Measurements from ENCODE around the gene SCAPER.
"Not testable (repeated sequence)": the region's sequence is repeated elsewhere in the genome, so short reads cannot be mapped to it uniquely, and the experiment has no call there.

Gene SCAPER

GRCh38 chr15:76931397-76932134, 26.4 kb upstream of the SCAPER start, which contains the start of gene RCN2:
RCN2 (plus strand) TSS chr15:76931749; CDS start chr15:76931842, 93 bp downstream.
- DNase-seq (peak; percentile 89 to 92 (median 89)), ATAC-seq (replicated peaks) (peak; percentile 97)
- H3K4me3 Mint-ChIP-seq = peak within 1 kb of the TSS; percentile 83 to 84
- no peaks in the 10 kb centered on the region for H3K27me3 Mint-ChIP-seq
- H3K27ac Mint-ChIP-seq = peak within 1 kb of the TSS; percentile 84 to 85
- peaks cover 11% of the 10 kb centered on the region for H3K36me3 Mint-ChIP-seq (ENCODE audit: insufficient read depth)
- H3K4me1 Mint-ChIP-seq (ENCODE audit: low read depth in 2 of 2) = peaks cover 13 to 23% of the 10 kb centered on the region in 2 donors
- no peaks in the 10 kb centered on the region for H3K9me3 Mint-ChIP-seq

GRCh38 chr15:76930831-76931396, 25.8 kb upstream of the SCAPER start:
- ATAC-seq (replicated peaks) (no peak), DNase-seq (no peak)
- no peaks in the 10 kb centered on the region for H3K9me3 Mint-ChIP-seq
- H3K27ac Mint-ChIP-seq = peak overlapping the region; percentile 84 to 85
- H3K36me3 Mint-ChIP-seq (ENCODE audit: insufficient read depth) = peaks cover 11% of the 10 kb centered on the region
- H3K4me1 Mint-ChIP-seq (ENCODE audit: low read depth in 2 of 2) = peaks cover 13 to 23% of the 10 kb centered on the region in 2 donors
- H3K4me3 Mint-ChIP-seq = peak overlapping the region; percentile 83 to 84
- peaks cover 0 to 6% of the 10 kb centered on the region in 2 donors for H3K27me3 Mint-ChIP-seq

DNA sequence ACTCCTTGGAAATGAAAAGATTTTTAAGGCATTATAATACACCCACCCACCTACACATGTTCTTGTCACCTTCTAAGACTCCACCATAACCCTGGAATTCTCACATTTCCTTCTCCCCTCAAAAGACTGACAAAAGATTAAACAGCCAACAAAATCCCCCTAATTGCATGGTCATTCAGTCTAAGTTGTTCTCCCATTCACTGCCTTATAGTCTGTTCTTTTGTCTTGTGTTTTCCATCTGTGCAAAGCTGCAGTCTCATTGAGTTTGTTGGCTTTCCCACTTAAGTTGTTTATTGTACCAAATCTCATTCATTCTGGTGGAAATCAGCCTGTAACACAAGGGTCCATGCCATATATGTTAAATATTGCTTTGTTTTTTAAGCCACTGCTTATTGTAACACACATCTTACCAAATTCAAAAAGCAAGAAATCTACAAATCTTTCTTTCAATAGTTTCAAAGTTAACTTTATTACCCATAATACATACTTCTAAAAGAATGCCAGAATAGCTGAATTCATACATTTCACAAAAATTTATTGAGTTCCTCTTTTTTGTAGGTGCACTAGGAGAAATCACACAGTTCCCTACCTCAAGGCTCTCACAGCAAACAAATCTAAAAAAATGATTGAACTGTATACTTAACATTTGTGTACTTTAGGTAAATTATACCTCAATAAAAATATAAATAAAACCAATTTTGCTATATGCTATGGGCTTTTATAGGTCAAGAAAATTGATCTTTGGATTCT, 24.0 kb upstream of the SCAPER start:
- Mint-ChIP-seq H3K4me1 (ENCODE audit: low read depth in 2 of 2) (peaks cover 8 to 16% of the 10 kb centered on the region in 2 donors), H3K4me3 (no peak overlapping the region), H3K27ac (no peak overlapping the region), H3K9me3 (no peaks in the 10 kb centered on the region), H3K36me3 (ENCODE audit: insufficient read depth) (peaks cover 3% of the 10 kb centered on the region), H3K27me3 (peaks cover 0 to 9% of the 10 kb centered on the region in 2 donors)
- DNase-seq (no peak), ATAC-seq (replicated peaks) (no peak)

GRCh38 chr15:76928201-76928600, 23.1 kb upstream of the SCAPER start:
- peaks cover 3% of the 10 kb centered on the region for H3K36me3 Mint-ChIP-seq (ENCODE audit: insufficient read depth)
- DNase-seq (no peak), ATAC-seq (replicated peaks) (no peak)
- no peak overlapping the region for H3K4me3 Mint-ChIP-seq
- H3K9me3 Mint-ChIP-seq = no peaks in the 10 kb centered on the region
- peaks cover 3 to 14% of the 10 kb centered on the region in 2 donors for H3K27me3 Mint-ChIP-seq
- H3K4me1 Mint-ChIP-seq (ENCODE audit: low read depth in 2 of 2) = peaks cover 8 to 11% of the 10 kb centered on the region in 2 donors
- H3K27ac Mint-ChIP-seq = no peak overlapping the region

DNA sequence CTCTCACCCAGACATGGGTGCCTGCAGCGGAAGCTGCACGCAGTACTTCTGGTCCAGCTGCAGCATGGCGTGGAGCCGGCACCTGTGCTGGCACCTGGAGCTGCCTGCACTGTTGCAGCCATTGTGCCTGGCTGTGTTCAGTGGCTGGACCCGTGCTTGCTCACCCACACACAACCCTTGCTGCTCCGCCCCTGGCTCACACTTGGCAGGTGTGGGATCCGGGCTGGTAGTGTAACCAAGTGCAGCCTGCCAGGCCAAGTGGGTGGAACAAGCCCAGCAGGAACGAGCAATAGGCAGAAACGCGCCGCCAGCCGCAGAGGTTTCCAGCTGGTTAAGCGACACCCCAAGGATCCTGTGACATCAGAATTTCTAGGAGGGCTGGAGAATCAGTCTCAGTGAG, 11.2 kb upstream of the SCAPER start:
- Mint-ChIP-seq H3K27me3 (peaks cover 42 to 63% of the 10 kb centered on the region in 2 donors), H3K27ac (no peak overlapping the region), H3K4me3 (no peak overlapping the region), H3K4me1 (ENCODE audit: low read depth in 2 of 2) (no peaks in the 10 kb centered on the region), H3K9me3 (no peaks in the 10 kb centered on the region), H3K36me3 (ENCODE audit: insufficient read depth) (no peaks in the 10 kb centered on the region)
- DNase-seq = no peak
- ATAC-seq (replicated peaks) = no peak

GRCh38 chr15:76913737-76914136, 8.6 kb upstream of the SCAPER start:
- H3K4me3 Mint-ChIP-seq = no peak overlapping the region
- H3K27me3 Mint-ChIP-seq = peaks cover 29 to 46% of the 10 kb centered on the region in 2 donors
- no peaks in the 10 kb centered on the region for H3K9me3 Mint-ChIP-seq
- DNase-seq = no peak
- H3K36me3 Mint-ChIP-seq (ENCODE audit: insufficient read depth) = no peaks in the 10 kb centered on the region
- no peak for ATAC-seq (replicated peaks)
- no peak overlapping the region for H3K27ac Mint-ChIP-seq
- no peaks in the 10 kb centered on the region for H3K4me1 Mint-ChIP-seq (ENCODE audit: low read depth in 2 of 2)

DNA sequence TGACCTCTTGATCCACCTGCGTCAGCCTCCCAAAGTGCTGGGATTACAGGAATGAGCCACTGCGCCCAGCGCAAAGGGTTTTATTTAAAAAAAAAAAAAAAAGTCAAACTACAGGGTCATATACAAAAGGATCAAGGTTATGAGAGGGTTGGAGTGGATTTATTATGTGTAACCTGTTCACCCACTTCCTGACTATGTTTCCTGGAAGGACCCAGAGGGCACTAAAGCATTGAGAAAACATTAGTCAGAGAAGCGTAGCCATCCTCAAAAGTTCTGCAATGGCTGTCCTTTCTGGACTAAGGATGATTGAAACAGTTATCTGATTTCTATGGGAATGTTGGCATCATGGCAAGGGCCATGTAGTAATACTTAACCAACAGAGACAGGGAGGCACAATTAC, 7.3 kb upstream of the SCAPER start:
- no peaks in the 10 kb centered on the region for H3K4me1 Mint-ChIP-seq (ENCODE audit: low read depth in 2 of 2)
- ATAC-seq (replicated peaks) = no peak
- no peak overlapping the region for H3K27ac Mint-ChIP-seq
- DNase-seq = no peak
- H3K4me3 Mint-ChIP-seq = no peak overlapping the region
- H3K9me3 Mint-ChIP-seq = no peaks in the 10 kb centered on the region
- peaks cover 17 to 34% of the 10 kb centered on the region in 2 donors for H3K27me3 Mint-ChIP-seq
- no peaks in the 10 kb centered on the region for H3K36me3 Mint-ChIP-seq (ENCODE audit: insufficient read depth)

GRCh38 chr15:76905855-76906254, 715 bp upstream of the SCAPER start:
- H3K9me3 Mint-ChIP-seq = no peaks in the 10 kb centered on the region
- ATAC-seq (replicated peaks) (no peak), DNase-seq (no peak)
- no peaks in the 10 kb centered on the region for H3K36me3 Mint-ChIP-seq (ENCODE audit: insufficient read depth)
- H3K4me1 Mint-ChIP-seq (ENCODE audit: low read depth in 2 of 2) = peaks cover 14 to 24% of the 10 kb centered on the region in 2 donors
- peak overlapping the region; percentile 88 to 91 for H3K4me3 Mint-ChIP-seq
- peak overlapping the region; percentile 93 to 96 for H3K27ac Mint-ChIP-seq
- H3K27me3 Mint-ChIP-seq = no peaks in the 10 kb centered on the region

DNA sequence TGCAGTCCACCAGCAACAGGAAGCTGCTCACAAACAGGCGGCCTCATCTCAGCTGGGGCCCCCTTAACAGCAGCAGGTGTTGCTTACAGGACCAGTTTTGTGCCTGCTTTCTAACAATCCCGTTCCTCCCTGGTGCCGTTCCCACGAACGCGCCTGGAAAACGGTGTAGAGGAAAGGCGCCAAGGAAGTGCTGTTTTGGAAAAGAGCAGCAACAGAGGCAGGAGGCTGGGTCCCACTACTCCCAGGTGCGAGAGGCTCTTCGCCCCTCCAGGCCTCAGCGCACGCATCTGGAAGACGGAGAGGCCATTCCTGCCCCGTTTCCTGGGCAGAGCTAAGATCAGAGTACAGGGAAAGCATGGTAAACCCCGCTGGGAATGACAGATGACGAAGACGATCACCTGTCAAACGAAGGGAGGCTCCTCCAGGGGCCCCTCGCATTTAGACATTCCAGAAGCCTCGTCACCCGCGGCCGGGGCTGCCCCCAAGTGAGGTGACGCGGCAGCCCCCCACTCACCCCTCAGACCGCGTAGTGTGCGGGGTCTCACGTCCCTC, 603 bp downstream of the SCAPER start:
- DNase-seq = peak in 2 of 3 experiments; percentile 2 to 21
- no peaks in the 10 kb centered on the region for H3K9me3 Mint-ChIP-seq
- peak overlapping the region; percentile 88 to 91 for H3K4me3 Mint-ChIP-seq
- ATAC-seq (replicated peaks) = peak; percentile 3
- peak overlapping the region; percentile 93 to 96 for H3K27ac Mint-ChIP-seq
- H3K36me3 Mint-ChIP-seq (ENCODE audit: insufficient read depth) = no peaks in the 10 kb centered on the region
- H3K4me1 Mint-ChIP-seq (ENCODE audit: low read depth in 2 of 2) = peaks cover 14 to 24% of the 10 kb centered on the region in 2 donors
- no peaks in the 10 kb centered on the region for H3K27me3 Mint-ChIP-seq

DNA sequence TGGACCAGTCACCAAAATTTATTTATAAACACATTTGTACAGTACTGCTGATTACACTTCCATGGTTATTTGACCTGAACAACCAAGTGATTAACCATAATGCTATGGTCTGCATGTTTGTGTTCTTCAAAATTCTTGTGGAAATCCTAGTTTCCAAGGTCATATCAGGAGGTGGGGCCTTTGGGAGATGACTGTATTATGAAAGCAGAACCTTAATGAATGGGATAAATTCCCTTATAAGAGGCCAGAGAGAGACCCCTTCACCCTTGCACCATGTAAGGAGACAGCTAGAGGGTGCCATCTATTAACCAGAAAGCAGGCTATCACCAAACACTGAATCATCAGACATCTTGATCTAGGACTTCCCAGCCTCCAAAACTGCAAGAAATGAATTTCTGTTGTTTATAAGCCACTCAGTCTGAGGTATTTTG, 1.9 kb downstream of the SCAPER start:
- Mint-ChIP-seq H3K27me3 (no peaks in the 10 kb centered on the region), H3K4me3 (peak overlapping the region in 1 of 2 donors; percentile 88), H3K27ac (peak overlapping the region; percentile 93 to 96), H3K4me1 (ENCODE audit: low read depth in 2 of 2) (peaks cover 14 to 30% of the 10 kb centered on the region in 2 donors), H3K9me3 (no peaks in the 10 kb centered on the region), H3K36me3 (ENCODE audit: insufficient read depth) (no peaks in the 10 kb centered on the region)
- ATAC-seq (replicated peaks) = peak; percentile 27
- DNase-seq = no peak

DNA sequence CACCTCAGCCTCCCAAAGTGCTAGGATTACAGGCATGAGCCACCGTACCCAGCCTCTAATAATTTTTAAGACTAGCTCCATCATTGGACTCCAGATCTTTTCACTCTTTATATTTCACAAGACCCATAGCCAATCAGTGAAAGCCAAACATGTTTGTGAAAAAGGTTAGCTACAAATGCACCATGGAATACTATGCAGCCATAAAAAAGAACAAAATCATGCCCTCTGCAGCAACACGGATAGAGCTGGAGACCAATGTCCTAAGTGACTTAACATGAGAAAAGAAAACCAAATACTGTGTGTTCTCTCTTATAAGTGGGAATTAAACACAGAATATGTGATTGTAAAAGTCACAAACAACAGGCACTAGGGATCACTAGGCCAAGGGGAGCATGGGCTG, 3.2 kb downstream of the SCAPER start:
- no peak overlapping the region for H3K4me3 Mint-ChIP-seq
- peaks cover 14 to 37% of the 10 kb centered on the region in 2 donors for H3K4me1 Mint-ChIP-seq (ENCODE audit: low read depth in 2 of 2)
- DNase-seq (no peak), ATAC-seq (replicated peaks) (no peak)
- no peak overlapping the region for H3K27ac Mint-ChIP-seq
- no peaks in the 10 kb centered on the region for H3K9me3 Mint-ChIP-seq
- no peaks in the 10 kb centered on the region for H3K27me3 Mint-ChIP-seq
- H3K36me3 Mint-ChIP-seq (ENCODE audit: insufficient read depth) = no peaks in the 10 kb centered on the region

DNA sequence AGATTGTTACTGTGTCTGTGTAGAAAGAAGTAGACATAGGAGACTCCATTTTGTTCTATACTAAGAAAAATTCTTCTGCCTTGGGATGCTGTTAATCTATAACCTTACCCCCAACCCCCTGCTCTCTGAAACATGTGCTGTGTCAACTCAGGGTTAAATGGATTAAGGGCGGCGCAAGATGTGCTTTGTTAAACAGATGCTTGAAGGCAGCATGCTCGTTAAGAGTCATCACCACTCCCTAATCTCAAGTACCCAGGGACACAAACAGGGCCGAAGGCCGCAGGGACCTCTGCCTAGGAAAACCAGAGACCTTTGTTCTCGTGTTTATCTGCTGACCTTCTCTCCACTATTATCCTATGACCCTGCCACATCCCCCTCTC, 5.2 kb downstream of the SCAPER start:
- not testable (repeated sequence) for H3K4me3 Mint-ChIP-seq; H3K27ac Mint-ChIP-seq; H3K27me3 Mint-ChIP-seq; ATAC-seq (replicated peaks); DNase-seq; H3K36me3 Mint-ChIP-seq (ENCODE audit: insufficient read depth); H3K9me3 Mint-ChIP-seq
- H3K4me1 Mint-ChIP-seq (ENCODE audit: low read depth in 2 of 2) = peaks cover 13 to 30% of the 10 kb centered on the region in 2 donors

GRCh38 chr15:76899176-76899930, 5.8 kb downstream of the SCAPER start:
- ATAC-seq (replicated peaks); DNase-seq: not testable (repeated sequence)
- H3K4me1 Mint-ChIP-seq (ENCODE audit: low read depth in 2 of 2) = peaks cover 12 to 30% of the 10 kb centered on the region in 2 donors

More at GRCh38 chr15:76899176-76899930, 5.8 kb downstream of the SCAPER start:
- H3K27ac Mint-ChIP-seq; H3K9me3 Mint-ChIP-seq; H3K4me3 Mint-ChIP-seq; H3K27me3 Mint-ChIP-seq; H3K36me3 Mint-ChIP-seq (ENCODE audit: insufficient read depth): not testable (repeated sequence)
